Small intestine (tissue), 7 donors: ENCODE data around the gene MRPL57. TPM values are rescaled to one million over a fixed set of nuclear protein-coding genes. Genes with fewer than 3 reads are reported as not detected.
"Not testable (repeated sequence)": the region's sequence is repeated elsewhere in the genome, so short reads cannot be mapped to it uniquely, and the experiment has no call there.

ENCODE experiments used
- DNase-seq, 2 donors: peaks; one replicate each; pipeline versions ENCODE4 v3.0.0 to v3.0.0-alpha.2; 2013
- FAIRE-seq: peaks from 2 replicates; lab custom pipeline; 2012; peaks lifted over from hg19 to GRCh38; lab: Jason Lieb, UNC
- H3K27ac ChIP-seq, 3 donors: one replicate each; pipeline ENCODE4 v1.5.1; 2013; ENCODE audit warnings: low read length in 2 of 3, mild to moderate bottlenecking in 2 of 3, control low read depth in 1 of 3, inconsistent platforms in 1 of 3, low read depth in 1 of 3, moderate library complexity in 1 of 3
- H3K27me3 ChIP-seq, 3 donors: one replicate each; pipeline ENCODE4 v1.6.1; 2013; ENCODE audit warnings: low read length in 3 of 3, inconsistent platforms in 1 of 3; ENCODE audit not compliant: control insufficient read depth in 3 of 3, insufficient read depth in 3 of 3
- H3K36me3 ChIP-seq, 3 donors: one replicate each; pipeline ENCODE4 v1.6.1; 2013; ENCODE audit warnings: low read length in 3 of 3, inconsistent platforms in 1 of 3, low read depth in 1 of 3, mild to moderate bottlenecking in 1 of 3, moderate library complexity in 1 of 3; ENCODE audit not compliant: control insufficient read depth in 3 of 3, insufficient read depth in 2 of 3
- H3K4me1 ChIP-seq, 3 donors: one replicate each; pipeline ENCODE4 v1.6.1; 2013; ENCODE audit warnings: low read length in 2 of 3, inconsistent platforms in 1 of 3, low read depth in 1 of 3, mild to moderate bottlenecking in 1 of 3, moderate library complexity in 1 of 3; ENCODE audit not compliant: control insufficient read depth in 3 of 3, insufficient read depth in 2 of 3
- H3K4me3 ChIP-seq, 3 donors: one replicate each; pipeline ENCODE4 v1.5.1; 2013; ENCODE audit warnings: low read length in 3 of 3, control low read depth in 1 of 3, inconsistent platforms in 1 of 3, low read depth in 1 of 3, mild to moderate bottlenecking in 1 of 3, moderate library complexity in 1 of 3
- H3K9me3 ChIP-seq, 2 donors: one replicate each; pipeline ENCODE4 v1.6.1; 2013; ENCODE audit warnings: low read depth in 1 of 2, low read length in 1 of 2; ENCODE audit not compliant: control insufficient read depth in 2 of 2, insufficient read depth in 1 of 2
- WGBS, 3 donors: extraction: QIAGEN DNeasy Blood & Tissue Kit; methylation state at CpG; one replicate each; pipeline ENCODE4 v1.1.7; 2013; 5-methylcytosine and 5-hydroxymethylcytosine counted together
- polyA plus RNA-seq, 4 donors: library from polyadenylated mRNA; stranded (reverse) in 3 of 4; unstranded in 1 of 4; fragments of 200-250 nt in 3 of 4; fragments of 120-200 nt in 1 of 4; gene quantifications; one replicate each; pipeline versions ENCODE4 v1.2.1 to v1.2.3, GENCODE V29; 2013
- donor health status: healthy with polysubstance abuse.
- donor health status: control.
- donor health status: control.
- donor health status: Bipolar disorder and iron deficiency.
- donor health status: healthy.

MRPL57 gene
- polyA plus RNA-seq, 4 donors, result 21.7 to 27.7 (median 23.7) TPM

DNA sequence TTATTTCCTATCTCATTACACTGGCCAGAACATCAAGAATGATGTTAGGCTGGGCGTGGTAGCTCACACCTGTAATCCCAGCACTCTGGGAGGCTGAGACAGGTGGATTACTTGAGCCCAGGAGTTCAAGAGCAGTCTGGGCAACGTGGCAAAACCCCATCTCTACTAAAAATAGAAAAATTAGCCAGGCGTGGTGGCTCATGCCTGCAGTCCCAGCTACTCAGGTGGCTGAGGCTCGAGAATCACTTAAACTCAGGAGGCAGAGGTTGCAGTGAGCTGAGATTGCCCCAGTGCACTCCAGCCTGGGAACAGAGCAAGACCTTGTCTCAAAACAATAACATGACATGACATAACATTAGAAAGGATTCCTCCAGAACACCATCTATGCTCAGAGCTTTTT, 10.9 kb upstream of the MRPL57 start:
- 84 to 87% (median 84%) methylated on average over 4 of the region's 4 CpGs for whole genome bisulfite sequencing, 3 donors
- FAIRE-seq, H3K4me1 ChIP-seq, DNase-seq, H3K4me3 ChIP-seq, H3K9me3 ChIP-seq, H3K27ac ChIP-seq, H3K27me3 ChIP-seq, H3K36me3 ChIP-seq: not testable (repeated sequence)

DNA sequence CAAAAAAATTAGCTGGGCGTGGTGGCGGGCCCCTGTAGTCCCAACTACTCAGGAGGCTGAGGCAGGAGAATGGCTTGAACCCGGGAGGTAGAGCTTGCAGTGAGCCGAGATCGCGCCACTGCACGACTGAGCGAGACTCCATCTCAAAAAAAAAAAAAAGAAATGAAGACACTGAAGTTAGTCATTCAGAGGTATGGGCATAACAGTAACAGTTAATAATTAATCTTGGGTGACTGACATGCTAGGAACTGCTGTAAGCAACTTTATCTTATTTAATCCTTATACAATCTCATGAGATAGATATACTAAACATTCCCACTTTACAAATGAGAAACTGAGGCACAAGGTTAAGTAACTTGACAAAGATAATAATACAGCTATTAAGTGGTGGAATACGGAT, 5.0 kb upstream of the MRPL57 start:
- H3K4me1 ChIP-seq, result no peaks in the 10 kb centered on the region
- H3K9me3 ChIP-seq, result no peaks in the 10 kb centered on the region
- 92 to 97% (median 94%) methylated on average over 9 of the region's 9 CpGs for WGBS, 3 donors
- H3K36me3 ChIP-seq, result peaks cover 0 to 2% (median 0%) of the 10 kb centered on the region in 3 donors
- H3K4me3 ChIP-seq, result no peak overlapping the region
- no peaks in the 10 kb centered on the region for H3K27me3 ChIP-seq
- FAIRE-seq (no peak), DNase-seq (no peak)
- no peak overlapping the region for H3K27ac ChIP-seq

DNA sequence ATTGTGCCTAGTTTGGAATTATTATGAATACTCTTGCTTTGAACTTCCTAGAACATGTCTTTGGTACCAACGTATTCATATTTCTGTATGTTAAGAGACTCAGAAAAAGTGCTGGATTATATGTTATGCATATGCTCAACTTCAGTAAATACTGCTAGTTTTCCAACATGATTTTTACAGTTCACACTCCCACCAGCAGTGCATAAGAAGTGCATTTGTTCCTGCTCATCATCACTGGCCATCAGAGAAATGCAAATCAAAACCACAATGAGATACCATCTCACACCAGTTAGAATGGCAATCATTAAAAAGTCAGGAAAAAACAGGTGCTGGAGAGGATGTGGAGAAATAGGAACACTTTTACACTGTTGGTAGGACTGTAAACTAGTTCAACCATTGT, 2.7 kb upstream of the MRPL57 start:
- 0% methylated on average over 1 of the region's 1 CpG for WGBS, 3 donors
- not testable (repeated sequence) for H3K4me1 ChIP-seq, H3K27ac ChIP-seq, FAIRE-seq, DNase-seq, H3K4me3 ChIP-seq, H3K9me3 ChIP-seq, H3K36me3 ChIP-seq, H3K27me3 ChIP-seq

DNA sequence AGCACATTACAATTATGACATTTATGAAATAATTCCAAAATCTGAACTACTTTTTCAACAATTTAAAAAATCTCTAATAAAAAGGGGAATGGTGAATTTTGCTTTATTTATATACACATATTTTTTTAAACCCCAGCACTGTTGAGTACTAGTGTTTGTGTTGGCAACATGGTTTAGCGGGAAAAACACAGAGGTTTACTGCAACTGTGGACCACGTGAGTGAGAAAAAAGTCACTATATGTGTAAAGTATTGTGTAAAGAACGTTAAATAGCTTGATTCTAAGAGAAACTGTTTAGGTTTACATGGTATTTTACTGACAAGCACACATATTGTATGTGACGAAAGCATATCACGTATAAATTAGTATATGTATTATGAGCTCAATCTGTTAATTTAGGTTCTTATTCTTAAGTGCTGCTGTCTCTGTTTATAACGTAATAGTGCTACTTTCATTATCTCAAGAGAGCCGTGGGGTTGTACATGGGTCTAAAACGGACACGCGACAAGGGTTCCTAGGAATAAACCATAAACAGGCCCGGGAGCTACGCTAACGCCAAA, 723 bp upstream of the MRPL57 start:
- 1 to 3% (median 2%) methylated on average over 12 to 13 of the region's 13 CpGs for WGBS, 3 donors
- Histone ChIP-seq H3K27me3 (no peaks in the 10 kb centered on the region), H3K27ac (peak overlapping the region; percentile 65 to 99 (median 71)), H3K36me3 (peaks cover 0 to 7% (median 0%) of the 10 kb centered on the region in 3 donors), H3K4me1 (peaks cover 0 to 8% (median 3%) of the 10 kb centered on the region in 3 donors), H3K9me3 (no peaks in the 10 kb centered on the region), H3K4me3 (peak overlapping the region; percentile 74 to 94 (median 83))
- FAIRE-seq (no peak), DNase-seq (peak in 1 of 2 donors; percentile 9)

DNA sequence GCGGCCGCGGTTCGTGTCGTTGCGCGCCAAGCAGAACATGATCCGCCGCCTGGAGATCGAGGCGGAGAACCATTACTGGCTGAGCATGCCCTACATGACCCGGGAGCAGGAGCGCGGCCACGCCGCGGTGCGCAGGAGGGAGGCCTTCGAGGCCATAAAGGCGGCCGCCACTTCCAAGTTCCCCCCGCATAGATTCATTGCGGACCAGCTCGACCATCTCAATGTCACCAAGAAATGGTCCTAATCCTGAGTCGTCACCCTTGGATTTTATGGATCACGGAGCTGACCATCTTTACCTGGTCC, 475 bp downstream of the MRPL57 start:
- FAIRE-seq (no peak), DNase-seq (no peak)
- peak overlapping the region; percentile 95 to 99 (median 96) for H3K27ac ChIP-seq
- H3K36me3 ChIP-seq, result peaks cover 0 to 5% (median 0%) of the 10 kb centered on the region in 3 donors
- H3K4me1 ChIP-seq, result peaks cover 0 to 8% (median 3%) of the 10 kb centered on the region in 3 donors
- no peaks in the 10 kb centered on the region for H3K27me3 ChIP-seq
- no peaks in the 10 kb centered on the region for H3K9me3 ChIP-seq
- 0 to 1% (median 0%) methylated on average over 26 of the region's 26 CpGs for WGBS, 3 donors
- peak overlapping the region; percentile 74 to 94 (median 83) for H3K4me3 ChIP-seq

DNA sequence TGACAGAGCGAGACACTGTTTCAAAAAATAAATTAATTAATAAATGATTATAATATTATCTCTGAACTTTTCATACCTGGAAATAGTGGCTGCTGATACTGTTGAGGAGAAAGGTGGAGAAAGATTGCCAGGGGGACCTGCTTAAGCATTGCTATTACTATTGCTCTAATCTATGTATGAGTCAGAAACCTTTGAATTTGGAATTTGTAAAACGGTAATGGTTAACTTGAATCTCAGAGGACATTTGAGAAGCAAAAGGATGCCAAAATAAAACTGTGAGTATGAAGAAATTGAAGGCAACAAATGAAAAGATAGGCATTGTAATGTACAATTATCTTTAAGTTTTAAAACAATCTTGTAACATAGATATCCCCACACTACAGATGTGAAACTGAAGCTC, 5.2 kb downstream of the MRPL57 start:
- Histone ChIP-seq H3K36me3 (peaks cover 0 to 5% (median 0%) of the 10 kb centered on the region in 3 donors), H3K27me3 (no peaks in the 10 kb centered on the region), H3K4me1 (peaks cover 0 to 8% (median 3%) of the 10 kb centered on the region in 3 donors), H3K4me3 (no peak overlapping the region), H3K27ac (no peak overlapping the region), H3K9me3 (no peaks in the 10 kb centered on the region)
- FAIRE-seq (no peak), DNase-seq (no peak)
- 69 to 83% (median 82%) methylated on average over 2 of the region's 2 CpGs for WGBS, 3 donors

DNA sequence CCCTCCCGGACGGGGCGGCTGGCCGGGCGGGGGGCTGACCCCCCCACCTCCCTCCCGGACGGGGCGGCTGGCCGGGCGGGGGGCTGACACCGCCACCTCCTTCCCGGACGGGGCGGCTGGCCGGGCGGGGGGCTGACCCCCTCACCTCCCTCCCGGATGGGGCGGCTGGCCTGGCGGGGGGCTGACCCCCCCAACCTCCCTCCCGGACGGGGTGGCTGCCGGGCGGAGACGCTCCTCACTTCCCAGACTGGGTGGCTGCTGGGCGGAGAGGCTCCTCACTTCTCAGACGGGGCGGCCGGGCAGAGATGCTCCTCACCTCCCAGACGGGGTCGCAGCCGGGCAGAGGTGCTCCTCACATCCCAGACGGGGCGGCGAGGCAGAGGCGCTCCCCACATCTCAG, 10.0 kb downstream of the MRPL57 start:
- H3K27ac ChIP-seq, H3K9me3 ChIP-seq, H3K4me3 ChIP-seq, H3K36me3 ChIP-seq, H3K27me3 ChIP-seq, FAIRE-seq, DNase-seq, H3K4me1 ChIP-seq: not testable (repeated sequence)
- 91 to 98% (median 94%) methylated on average over 5 to 27 of the region's 35 CpGs for WGBS, 3 donors

DNA sequence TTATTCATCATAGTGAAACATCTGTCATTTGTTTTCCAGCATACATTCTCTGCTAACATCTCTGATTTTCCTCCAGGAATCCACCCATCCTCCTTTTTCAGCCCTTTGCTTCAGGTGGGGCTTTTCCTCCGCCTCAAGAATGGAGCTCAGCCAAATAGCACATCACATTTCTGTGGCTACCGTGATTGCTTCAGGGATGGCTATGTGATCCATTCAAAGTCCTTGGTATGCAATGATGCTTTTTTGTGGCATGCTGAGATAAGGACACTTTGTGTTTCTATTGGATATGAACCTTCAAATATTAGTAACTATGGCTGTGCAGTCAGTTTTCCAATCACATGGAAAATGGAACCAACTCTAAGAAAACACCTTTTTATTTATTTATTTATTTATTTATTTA, 18.3 kb downstream of the MRPL57 start:
- not testable (repeated sequence) for H3K4me3 ChIP-seq, FAIRE-seq, H3K36me3 ChIP-seq, H3K4me1 ChIP-seq, H3K9me3 ChIP-seq, DNase-seq, H3K27me3 ChIP-seq, H3K27ac ChIP-seq
- 57 to 80% (median 73%) methylated on average over 2 of the region's 2 CpGs for WGBS, 3 donors

DNA sequence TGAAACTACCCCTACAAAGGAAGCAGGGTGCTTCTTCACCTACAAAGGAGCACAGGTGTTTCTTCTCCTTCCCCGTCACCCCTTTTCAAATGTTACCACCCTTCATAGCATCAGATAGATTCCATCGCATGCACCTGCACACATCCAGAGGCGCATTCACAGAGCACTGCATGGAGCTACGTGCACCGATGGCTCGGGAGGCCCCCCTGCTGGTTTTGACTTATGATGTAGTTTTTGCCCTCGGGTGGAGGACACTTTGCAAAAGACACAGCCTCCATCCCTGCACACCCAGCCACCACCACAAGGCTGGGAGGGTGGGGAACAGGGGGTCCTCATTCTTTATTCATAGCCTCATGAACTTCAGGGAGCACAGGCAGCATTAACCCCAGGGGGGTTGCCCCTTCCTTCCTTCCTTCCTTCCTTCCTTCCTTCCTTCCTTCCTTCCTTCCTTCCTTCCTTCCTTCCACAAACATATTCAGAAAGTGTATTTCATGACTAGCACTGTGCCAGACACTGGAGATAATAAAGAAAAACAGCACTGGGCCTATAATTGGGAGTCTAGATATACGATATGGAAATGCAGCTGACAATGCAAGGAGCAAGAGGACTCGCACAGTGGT, 21.3 kb downstream of the MRPL57 start:
- not testable (repeated sequence) for DNase-seq, H3K4me3 ChIP-seq, H3K27ac ChIP-seq, H3K36me3 ChIP-seq, FAIRE-seq, H3K9me3 ChIP-seq, H3K27me3 ChIP-seq, H3K4me1 ChIP-seq
- 77 to 81% (median 78%) methylated on average over 9 of the region's 9 CpGs for WGBS, 3 donors
